GM10847 (cell line): Measurements from ENCODE around the gene RPP25L.

Source experiments
- POLR2A ChIP-seq: IDR thresholded peaks from 2 replicates; pipeline ENCODE4 v1.6.1; 2011; ENCODE audit not compliant: insufficient read length; ENCODE audit errors: extremely low read depth

Gene RPP25L

GRCh38 chr9:34611811-34612787 lies at the start of gene RPP25L:
RPP25L (minus strand) TSS chr9:34612097; CDS start chr9:34611296, 801 bp downstream.
- peak; percentile 91 for TF ChIP-seq POLR2A

GRCh38 chr9:34659592-34660253 lies 47.8 kb upstream of the RPP25L start:
- no peak for TF ChIP-seq POLR2A

GRCh38 chr9:34658461-34658860 lies 46.6 kb upstream of the RPP25L start:
- no peak for TF ChIP-seq POLR2A

- no peak for TF ChIP-seq POLR2A
These were observed 45.1 kb upstream of the RPP25L start for GRCh38 chr9:34656992-34657391.

- no peak for TF ChIP-seq POLR2A
These were observed 43.5 kb upstream of the RPP25L start for GRCh38 chr9:34655394-34655793.

GRCh38 chr9:34654323-34655051 lies 42.6 kb upstream of the RPP25L start:
- no peak for TF ChIP-seq POLR2A

- TF ChIP-seq POLR2A, result no peak
These were observed 41.5 kb upstream of the RPP25L start for GRCh38 chr9:34653151-34654072.

GRCh38 chr9:34652602-34653000 lies 40.7 kb upstream of the RPP25L start:
- no peak for TF ChIP-seq POLR2A

- TF ChIP-seq POLR2A, result no peak
These were observed 40.1 kb upstream of the RPP25L start, which contains the start of gene IL11RA for GRCh38 chr9:34651876-34652601. IL11RA (plus strand) TSS chr9:34652185; CDS start chr9:34655218, 3,033 bp downstream.

GRCh38 chr9:34651321-34651720 lies 39.4 kb upstream of the RPP25L start:
- TF ChIP-seq POLR2A, result no peak

GRCh38 chr9:34650816-34651215 lies 38.9 kb upstream of the RPP25L start:
- no peak for TF ChIP-seq POLR2A

GRCh38 chr9:34648673-34649072 lies 36.8 kb upstream of the RPP25L start:
- no peak for TF ChIP-seq POLR2A

GRCh38 chr9:34647651-34648050 lies 35.8 kb upstream of the RPP25L start:
- no peak for TF ChIP-seq POLR2A

GRCh38 chr9:34647084-34647403 lies 35.1 kb upstream of the RPP25L start:
- TF ChIP-seq POLR2A, result no peak
